ENCODE results near the gene PIP5K1C.
"Not testable (repeated sequence)": the region's sequence is repeated elsewhere in the genome, so short reads cannot be mapped to it uniquely, and the experiment has no call there.

PIP5K1C gene

DNA sequence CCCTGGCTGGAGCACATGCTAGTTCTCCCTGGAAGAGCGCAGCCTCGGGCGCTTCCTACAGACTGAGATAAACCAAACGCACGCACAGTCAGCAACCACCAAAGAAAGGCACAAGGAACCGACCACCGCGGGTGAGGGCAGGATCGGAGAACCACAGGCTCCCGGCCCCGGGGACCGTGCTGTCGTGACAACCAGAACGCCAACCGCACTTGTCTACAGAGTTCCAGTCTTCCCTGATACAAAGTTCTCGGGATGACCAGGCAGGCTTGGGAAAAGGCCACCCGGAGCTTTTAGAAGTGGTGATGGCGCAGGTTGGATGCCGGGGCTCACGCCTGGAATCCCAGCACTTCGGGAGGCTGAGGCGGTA lies 40.5 kb downstream of the PIP5K1C start:
- DNase-seq = no peak

DNA sequence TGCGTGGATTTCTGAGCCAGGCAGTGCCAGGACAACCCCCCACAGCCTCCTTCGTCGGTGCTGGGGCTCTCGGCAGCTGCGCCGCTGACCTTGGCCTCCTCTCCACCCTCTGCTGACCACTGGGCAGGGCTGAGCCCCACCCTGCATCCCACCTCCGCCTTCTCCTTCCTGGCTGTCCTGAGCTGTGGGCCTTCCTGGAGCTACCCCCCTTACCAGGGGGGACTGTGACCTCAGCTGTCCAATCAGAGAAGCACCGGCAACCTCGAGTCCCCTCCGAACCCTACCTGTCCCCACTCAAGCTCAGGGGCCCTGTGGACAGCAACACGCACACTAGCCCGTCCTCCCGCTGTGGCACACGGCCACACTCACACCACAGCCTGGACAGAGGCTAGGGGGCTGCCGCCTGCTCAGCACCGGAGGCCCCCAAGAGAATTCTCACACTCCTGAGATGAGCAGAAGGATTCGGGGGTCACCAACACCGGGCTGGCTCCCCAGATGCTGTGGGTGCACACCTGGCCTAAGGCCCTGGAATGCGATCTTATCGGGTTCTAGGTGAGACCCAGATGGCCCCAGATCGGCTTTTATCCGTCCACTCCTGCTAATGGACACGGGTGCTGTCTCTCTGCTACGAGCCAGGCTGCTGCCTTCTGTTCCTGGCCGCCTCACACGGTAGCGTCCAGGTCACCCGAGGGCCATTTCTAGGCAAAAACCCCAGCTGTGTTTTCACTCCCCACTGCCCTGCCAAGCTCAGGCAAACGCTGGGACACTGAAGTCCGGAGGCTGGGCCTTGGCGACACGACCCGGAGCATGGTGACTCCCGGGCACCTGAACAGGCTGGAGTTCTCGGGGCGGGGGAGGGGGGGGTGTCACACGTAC lies 41.2 kb downstream of the PIP5K1C start:
- no peak for DNase-seq

DNA sequence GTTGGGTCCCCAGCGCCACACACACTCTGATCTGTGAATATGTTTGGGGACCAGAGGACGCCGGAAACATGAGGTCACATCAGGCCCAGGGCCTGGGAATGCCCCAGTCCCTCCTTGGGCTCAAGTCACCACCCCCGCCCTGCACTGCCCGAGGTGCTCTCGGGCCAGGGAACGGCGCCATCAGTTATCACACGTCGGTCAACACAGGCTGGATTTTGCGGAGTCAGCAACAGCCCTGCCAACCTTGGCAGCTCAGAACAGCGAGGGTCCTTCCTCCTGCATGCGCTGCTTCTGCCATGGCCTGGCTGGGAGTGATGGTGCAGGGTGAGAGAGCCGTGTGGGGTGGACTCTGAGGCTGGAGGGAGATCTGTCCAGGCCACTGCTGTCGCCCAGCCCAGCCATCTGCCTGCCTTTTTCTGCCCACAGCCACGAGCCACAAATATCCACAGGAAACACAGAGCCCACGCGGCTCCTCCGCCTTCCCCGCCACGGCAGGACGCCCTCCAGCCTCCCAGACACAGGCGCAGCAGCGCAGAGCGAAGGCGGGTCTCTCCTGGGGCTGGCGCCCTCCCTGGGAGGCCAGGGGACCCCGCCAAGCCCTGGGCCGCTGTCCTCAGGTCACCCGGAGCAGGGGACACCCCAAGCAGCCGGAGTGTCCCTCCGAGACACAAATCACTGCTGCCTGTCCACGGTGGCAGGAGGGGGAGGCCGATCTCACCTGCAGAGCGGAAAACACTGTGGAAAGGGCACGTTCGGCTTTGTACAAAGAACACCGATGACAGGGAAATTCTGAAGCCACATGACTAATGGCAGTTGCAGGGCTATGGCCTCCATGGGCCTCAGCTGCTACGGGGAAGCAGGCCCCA lies 42.0 kb downstream of the PIP5K1C start:
- no peak for DNase-seq

DNA sequence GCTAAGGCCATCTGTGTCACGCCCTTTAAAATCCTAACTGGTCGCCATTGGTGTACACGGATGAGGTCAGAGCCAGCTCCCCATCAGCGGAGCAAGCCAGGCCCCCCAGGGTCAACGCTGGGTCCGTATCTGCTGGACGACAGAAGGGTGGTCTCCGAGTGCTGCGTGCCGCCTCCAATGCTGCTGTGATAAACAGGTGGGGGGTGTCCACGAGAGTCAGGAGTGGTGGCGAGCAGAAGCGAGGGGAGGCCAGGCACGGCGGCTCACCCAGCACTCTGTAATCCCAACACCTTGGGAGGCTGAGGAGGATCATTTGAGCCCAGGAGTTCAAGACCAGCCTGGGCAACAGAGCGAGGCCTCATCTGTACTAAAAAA lies 42.9 kb downstream of the PIP5K1C start:
- no peak for DNase-seq

DNA sequence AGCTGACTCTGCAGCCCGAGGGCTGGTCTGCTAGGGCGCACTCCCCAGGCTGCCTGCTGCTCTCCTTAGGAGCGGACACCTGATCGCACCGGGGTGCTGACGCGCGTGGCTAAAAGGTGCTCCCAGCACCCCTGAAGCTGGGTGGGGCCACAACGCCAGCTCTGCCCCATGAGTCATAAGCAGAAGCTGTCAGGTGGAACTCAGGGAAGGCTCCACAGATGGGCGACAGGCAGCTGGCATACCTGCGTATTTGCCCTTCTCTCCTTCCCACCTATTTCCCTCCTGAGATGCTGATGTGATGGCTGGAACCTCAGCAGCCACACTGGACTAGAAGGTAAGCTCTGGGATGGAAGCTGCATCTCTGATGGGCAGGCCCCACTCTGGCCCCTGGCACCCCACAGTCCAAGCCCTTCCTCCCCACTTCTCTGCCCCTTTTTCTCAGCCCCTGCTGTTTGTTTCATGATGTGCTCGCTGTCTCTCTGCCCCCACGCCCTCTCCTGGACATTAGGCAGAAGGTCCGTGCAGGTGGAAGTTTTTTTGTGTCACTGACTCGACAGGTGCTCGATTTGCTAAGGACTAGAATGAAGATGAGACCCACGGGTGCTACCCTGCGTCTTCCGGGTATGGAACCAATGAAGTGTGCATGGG lies 43.4 kb downstream of the PIP5K1C start:
- no peak for DNase-seq

DNA sequence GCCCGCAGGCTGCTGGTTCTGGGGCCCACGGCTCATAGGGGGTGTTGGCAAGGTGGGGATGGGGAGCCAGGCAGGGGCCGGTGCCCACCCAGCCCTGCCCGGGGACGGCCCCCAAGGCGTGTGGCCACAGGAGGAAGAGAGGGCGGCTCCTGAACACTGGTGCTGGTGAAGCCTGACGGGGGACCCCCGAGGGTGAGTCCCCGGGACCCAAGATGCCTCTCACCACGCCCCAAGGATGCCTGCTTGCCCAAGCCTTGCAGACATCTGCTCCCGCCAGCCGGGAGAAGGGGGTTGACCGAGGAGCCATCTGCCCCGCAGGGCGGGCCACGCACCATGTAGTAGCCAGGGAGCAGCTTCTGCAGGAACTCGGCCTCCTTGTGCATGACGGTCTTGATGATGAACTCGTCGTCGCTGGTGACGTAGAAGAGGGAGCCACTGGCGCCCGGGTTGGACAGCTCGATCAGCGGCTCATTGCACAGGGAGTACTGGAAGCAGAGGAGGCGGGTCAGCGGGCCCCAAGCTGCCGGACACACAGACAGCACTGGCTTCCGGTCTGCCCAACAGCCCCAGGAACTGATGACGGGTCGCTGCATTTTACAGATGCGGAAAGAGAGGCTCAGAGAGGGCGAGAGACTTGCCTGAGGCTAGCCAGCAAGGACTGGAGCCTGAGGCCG lies 44.1 kb downstream of the PIP5K1C start:
- no peak for DNase-seq

DNA sequence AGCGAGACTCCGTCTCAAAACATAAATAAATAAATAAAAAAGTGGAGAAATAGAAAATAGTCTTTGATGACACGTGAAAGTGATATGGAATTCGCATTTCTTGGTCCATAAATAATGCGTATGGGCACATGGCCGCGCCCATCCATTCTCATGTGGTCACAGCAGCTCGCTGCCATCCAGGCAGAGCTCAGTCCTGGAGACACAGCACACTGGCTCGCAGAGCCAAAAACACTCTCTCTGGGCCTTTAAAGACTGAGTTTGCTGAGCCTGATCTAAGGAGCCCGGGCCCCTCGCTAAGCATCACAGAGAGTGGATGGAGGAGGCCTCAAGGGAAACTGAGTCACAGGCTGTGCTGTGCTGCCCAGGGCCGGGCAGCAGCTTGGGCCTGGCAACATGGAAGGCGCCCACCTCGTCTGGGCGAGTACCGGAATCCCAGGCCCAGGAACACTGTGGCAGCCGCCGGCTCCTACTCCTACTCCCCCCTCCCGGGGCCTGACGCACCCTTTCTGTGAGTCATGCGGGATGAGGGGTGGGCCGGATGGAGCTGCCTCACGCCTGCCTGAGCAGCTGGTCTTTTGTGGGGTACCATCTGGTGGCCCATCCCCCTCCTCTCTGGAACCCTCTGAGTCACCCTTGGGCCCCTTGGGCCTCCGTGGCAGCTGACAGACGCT lies 44.7 kb downstream of the PIP5K1C start:
- no peak for DNase-seq

DNA sequence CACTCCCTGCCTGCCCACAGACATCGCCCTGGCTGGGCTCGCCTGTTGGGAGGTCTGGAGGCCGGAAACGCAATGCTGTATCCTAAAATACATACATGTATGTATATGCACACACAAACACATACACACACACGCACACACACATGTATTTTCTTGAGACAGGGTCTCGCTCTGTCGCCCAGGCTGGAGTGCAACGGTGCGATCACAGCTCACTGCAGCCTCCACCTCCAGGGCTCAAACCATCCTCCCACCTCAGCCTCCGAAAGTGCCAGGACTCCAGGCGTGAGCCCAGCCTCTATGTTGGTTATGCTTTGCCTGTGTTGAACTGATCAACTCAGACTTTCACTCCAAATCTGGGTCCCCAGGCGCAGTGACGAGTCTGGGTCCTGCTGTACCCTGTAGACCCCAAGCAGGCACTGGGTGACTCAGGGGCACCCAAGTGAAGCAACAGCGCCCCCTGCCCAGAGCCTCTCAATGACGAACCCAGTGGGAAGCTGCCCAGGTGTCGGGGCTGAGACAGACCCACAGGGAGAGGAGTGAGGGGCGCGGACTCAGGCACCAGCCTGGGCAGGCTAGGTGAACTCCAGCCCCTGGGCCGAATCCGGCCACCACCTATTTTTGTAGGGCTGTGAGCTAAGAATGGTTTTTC lies 46.3 kb downstream of the PIP5K1C start:
- no peak for DNase-seq

DNA sequence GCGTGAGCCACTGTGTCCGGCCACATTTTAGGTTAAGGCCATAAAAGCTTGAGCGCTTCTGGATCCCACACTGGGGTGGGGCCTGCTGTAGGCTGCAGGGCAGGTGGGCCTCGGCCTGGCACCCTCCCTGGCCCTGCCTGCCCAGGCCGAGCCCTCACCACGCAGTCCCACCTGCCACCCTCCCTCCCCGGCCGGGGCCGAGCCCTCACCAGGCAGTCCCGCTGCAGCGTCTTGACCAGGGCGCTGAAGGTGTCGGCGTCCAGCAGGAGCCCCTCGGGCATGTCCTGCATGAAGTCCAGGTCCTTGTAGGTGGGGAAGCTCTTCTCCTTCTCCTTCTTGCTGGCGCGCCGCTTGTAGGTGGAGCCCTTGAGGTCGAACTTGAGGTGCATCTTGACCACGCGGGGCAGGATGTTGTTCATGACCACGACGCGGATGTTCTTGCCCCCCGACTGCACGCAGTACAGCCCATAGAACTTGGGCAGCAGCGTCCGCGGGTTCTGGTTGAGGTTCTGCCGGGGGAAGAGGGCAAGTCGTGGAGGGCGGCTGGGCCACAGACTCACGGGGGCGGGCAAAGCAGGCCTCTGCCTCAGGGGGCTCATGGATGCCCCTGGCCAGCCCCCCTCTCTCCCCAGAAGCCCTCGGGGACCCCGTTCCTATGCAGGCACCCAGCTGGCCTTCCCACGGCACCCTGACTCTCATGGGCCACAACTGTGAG lies 47.0 kb downstream of the PIP5K1C start:
- no peak for DNase-seq

DNA sequence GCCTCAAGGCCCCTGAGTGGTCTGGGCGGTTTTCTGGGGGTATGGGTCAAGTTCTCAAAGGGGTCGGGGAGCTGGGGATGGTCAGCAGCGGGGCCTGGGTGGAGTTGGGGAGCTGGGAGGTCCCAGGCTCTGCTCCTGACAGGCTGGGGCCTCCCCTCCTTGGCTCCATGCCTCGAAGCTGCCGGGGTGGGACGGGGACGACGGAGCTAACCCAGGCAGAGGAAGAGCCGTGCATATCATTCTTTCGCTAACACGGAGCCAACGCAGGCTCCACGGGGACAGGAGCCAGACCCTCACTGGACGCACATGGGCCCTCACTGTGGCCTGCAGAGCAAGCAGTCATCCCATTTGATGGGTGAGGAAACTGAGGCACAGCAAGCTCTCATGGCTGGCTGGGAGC lies 47.8 kb downstream of the PIP5K1C start:
- DNase-seq = no peak

DNA sequence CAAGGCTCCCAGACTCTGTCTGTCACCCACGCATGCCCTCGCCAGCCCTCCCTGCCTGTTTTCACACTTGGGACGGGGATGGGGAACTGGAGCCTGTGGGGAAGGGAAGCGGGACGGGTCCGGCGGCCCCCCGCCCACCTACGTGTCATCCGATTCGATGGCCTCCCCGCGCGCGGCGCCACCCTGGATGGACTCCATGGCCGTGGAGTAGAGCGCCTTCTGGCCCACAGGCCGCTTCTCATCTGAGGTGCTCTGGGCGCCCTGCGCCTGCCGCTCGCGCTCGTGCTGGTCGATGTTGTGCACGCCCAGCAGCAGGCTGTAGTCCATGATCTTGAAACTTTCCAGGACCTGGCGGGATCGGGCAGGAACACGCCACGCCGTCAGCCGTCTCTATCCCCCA lies 48.6 kb downstream of the PIP5K1C start:
- DNase-seq = no peak

DNA sequence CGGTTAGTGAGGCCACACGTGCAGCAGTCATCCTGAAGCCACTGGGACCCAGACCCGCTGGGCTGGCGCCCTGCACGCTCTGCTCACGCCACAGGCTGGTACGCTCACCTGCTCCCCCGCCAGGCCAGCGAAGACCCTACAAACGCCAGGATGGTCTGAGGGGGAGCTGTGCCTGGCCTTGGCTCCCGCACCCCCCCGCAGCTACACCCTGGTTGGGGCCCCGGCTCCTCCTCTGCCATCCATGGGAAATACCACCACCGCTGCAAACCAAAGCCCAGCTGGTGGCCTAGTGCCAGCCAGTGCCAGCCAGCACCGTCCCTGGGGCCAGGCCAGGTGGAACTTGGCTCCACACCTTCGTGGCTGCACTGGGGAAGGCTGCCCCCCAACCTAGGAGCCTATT lies 50.4 kb downstream of the PIP5K1C start:
- no peak for DNase-seq

DNA sequence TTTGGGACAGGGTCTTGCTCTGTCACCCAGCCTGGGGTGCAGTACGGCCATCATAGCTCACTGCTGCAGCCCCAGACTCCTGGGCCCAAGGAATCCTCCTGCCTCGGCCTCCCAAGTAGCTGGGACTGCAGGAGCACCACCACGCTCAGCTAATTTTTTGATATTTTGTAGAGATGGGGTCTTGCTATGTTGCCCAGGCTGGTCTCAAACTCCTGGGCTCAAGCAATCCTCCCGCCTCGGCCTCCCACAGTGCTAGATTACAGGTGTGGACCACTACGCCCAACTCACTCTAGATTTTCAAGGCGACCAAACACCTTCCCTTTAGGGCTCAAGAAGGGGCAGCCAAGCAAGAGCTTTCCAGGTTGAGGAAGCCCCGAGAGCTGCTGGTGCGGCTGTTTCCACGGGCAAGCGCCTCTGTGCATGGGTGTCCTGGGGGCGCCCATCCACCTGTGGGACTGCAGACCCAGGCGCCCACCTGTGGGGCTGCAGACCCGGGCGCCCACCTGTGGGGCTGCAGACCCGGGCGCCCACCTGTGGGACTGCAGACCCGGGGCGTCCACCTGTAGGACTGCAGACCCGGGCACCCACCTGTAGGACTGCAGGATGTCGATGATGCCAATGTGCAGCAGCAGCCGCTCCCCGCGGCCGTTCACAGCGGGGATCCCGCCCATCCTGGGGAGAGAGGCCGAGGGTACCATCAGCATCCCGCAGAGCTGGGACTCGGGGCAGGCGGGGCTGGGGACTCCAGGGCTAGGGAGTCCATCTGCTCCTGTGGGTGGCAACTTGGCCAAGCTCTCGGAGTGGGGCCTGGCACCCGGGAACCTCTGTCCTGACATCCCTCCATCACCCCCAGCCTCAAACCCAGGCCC lies 52.0 kb downstream of the PIP5K1C start:
- no peak for DNase-seq

DNA sequence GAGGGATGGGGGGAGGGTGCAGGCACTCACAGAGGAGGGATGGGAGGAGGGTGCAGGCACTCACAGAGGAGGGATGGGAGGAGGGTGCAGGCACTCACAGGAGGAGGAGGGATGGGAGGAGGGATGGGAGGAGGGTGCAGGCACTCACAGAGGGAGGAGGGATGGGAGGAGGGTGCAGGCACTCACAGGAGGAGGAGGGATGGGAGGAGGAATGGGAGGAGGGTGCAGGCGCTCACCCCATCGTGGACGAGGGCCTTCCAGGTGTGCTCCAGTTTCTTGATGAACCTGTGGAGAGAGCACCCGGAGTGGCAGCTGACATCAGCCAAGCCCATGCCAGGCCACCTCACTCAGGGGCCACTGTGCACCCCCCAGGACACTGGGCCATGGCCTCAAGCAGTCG lies 53.2 kb downstream of the PIP5K1C start:
- not testable (repeated sequence) for DNase-seq

DNA sequence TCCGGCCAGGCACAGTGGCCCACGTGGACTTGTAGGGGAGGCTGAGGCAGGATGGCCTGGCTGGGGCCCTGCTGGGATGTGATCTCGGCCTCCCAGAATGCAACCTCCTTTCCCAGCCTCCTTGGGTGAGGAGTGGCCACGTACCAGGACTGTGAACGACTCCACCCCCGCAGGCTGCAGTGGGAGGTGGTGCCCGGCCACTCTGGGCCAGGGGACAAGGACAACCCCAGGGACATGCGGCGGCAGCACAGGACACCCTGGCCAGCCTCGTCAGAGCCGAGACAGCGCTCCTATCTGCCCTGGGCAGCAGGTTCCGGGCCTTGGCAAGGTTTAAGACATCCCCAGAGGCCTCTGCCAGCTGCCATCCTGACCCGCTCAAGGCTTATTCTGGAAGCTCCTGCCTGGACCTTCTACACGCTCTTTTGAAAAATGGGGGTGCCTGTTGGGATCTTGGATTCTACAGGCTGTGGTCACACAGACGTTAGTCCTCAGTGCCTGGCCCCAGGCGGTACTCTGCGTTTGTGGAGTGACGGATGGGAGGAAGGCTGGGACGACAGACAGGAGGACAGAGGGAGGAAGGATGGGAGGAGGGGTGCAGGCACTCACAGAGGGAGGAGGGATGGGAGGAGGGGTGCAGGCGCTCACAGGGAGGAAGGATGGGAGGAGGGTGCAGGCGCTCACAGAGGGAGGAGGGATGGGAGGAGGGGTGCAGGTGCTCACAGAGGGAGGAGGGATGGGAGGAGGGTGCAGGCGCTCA lies 53.8 kb downstream of the PIP5K1C start:
- DNase-seq = no peak

DNA sequence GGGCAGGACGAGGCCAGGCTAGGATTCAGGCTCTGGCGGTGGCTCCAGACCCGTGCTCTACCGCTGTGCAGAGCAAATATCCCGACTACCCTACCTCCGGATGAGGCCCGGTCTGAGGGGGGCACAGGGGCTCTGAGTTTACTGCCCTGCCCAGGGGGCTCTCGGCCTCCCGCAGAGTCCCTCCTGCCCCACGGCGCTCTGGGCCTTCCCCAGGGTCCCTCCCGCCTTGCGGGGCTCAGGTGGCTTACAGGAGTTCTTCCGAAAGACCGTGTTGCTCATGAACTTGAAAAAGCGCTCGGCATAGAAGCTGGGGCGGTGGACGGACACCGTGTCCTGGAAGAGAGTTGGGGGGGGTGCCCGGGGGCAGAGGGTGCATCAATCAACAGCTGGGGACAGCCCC lies 54.5 kb downstream of the PIP5K1C start:
- DNase-seq = no peak

DNA sequence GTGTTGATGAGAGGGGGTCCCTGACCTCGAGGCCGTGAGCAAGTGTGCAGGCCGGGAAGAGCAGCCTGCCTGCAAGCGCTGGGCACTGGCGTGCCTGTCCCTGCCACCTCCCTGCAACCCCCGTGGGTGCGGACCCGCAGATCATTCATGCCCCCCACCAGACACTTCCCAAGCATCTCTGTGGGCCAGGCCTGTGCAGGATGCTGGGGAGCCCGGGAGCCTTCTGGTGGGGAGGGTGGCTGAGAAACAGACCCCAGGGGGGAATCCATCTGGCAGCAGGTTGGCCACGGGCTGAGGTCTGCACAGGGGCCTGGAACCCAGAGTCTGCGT lies 55.2 kb downstream of the PIP5K1C start:
- no peak for DNase-seq

DNA sequence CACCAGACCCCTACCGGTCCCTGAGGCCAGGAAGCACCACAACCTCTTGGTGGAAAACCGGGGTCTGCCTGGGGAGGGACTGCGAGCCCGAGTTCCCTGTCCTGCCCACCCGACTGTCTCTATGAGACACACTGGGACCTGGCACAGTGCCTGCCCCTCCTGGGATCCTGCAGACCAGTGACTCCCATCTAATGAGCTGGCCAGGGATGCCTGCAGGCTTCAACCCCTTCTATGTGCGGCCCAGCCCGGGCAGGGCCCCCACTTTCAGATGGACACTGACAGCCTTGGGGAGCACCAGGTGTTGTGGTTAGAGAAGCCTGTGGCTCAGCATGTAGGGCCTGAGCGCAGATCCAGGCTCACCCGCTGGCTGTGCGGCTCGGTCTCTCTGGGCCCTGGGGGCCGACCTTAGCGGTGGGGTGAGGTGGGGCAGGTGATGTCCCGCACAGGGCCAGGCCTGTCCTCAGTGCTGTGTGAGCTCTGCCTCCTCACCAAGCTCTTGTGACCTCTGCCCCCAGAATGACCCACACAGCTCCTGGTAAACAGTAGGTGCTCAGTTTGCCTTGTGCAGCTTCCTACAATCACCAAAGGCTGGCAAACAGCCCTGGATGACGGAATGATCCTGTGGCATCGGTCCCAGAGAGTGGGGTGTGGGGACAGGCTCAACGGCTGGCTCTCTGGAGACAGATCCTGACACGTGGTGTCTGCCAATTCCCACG lies 55.8 kb downstream of the PIP5K1C start:
- DNase-seq = no peak

All from NCI-H1417 (cell line).